Hematopoietic multipotent progenitor cell (in vitro differentiated cells): ENCODE data around the gene ITPR3. TPM values are rescaled to one million over a fixed set of nuclear protein-coding genes. Genes with fewer than 3 reads are reported as not detected.
A peak's percentile ranks its signal among the peaks of the same experiment; 100 is the strongest.

ENCODE experiments used
- DNase-seq, 3 donors: peaks; one replicate each; pipeline ENCODE4 v3.0.0-alpha.2; 2011 to 2015; ENCODE audit warnings: low read depth in 2 of 3, low spot score in 2 of 3
- total RNA-seq: library from RNA; depleted of rRNA; stranded (reverse); fragments of >200 nt; gene quantifications from one replicate; pipeline ENCODE4 v1.2.3, GENCODE V29; 2012

The ITPR3 gene
- total RNA-seq, 1 donor, result 10.5 TPM

DNA sequence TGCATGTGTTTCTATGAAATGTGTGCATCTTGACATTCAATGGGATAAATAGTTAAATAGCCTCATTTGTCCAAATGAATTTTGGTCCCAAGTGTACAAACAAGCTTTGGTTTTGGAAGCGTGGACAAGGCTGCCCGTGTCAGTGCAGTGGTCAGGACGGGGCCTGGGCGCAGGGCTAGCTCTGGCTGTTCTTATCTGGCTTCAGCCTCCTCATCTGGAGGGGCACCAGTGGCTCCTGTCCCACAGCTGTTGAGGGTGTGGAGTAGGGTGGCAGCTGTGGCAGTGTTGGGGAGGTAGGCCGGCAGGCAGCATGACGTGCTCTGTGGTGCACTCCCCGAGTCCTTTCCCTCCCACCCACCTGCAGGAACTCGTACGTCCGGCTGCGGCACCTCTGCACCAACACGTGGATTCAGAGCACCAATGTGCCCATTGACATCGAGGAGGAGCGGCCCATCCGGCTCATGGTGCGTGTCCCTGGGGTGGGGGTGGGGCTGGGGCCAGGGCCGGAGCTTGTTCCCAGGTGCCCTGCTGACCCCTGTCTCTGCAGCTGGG lies 43.5 kb downstream of the ITPR3 start:
- no peak for DNase-seq

DNA sequence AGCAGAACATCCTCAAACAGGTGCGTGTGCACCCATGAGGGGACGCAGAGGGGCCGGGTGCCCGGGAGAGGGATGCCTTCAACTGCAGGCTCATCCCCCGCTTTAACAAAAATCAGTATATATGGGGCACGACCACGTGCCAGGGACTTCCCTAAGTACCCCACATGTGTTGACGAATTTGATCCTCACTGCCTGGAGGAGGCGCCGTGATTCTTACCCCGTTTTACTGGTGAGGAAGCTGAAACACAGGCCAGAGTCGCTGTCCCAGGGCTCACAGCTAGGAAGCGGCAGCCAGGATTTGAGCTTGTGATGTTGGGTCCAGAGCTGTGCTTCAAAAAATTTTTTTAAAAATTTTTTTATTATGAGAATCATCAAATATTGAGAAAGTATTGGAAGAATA lies 44.8 kb downstream of the ITPR3 start:
- DNase-seq, result peak in 2 of 3 donors; percentile 14 to 22

DNA sequence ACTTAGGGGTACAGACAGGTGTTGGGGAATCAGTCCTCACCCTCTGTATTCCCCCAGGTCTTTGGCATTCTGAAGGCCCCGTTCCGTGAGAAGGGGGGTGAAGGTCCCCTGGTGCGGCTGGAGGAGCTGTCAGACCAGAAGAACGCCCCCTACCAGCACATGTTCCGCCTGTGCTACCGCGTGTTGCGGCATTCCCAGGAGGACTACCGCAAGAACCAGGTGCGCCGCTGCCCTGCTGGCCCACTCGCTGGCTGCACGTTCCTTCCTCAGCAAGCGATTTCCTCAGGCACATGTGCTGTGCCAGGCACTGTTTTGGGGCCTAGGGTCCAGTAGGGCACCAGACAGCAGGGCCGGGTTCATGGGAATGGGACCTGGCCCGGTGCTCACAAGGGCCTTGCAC lies 46.0 kb downstream of the ITPR3 start:
- DNase-seq, result no peak

- DNase-seq, result no peak
Observed at GRCh38 chr6:33667776-33668175, 46.7 kb downstream of the ITPR3 start.

GRCh38 chr6:33668328-33668727 lies 47.2 kb downstream of the ITPR3 start:
- no peak for DNase-seq

DNA sequence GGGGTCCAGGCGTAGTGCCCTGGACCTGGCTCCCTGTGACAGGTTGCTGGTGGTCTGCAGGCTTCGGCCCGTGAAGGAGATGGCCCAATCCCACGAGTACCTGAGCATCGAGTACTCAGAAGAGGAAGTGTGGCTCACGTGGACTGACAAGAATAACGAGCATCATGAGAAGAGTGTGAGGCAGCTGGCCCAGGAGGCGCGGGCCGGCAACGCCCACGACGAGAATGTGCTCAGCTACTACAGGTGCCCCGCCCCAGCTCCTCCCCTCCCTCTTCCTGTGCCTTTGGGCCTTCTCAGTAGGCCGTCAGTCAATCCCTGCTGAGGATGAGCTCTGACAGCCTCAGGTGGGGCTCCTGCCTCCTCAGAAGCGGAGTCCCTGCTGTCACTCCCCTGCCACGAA lies 47.8 kb downstream of the ITPR3 start:
- peak in 1 of 3 donors; percentile 28 for DNase-seq

DNA sequence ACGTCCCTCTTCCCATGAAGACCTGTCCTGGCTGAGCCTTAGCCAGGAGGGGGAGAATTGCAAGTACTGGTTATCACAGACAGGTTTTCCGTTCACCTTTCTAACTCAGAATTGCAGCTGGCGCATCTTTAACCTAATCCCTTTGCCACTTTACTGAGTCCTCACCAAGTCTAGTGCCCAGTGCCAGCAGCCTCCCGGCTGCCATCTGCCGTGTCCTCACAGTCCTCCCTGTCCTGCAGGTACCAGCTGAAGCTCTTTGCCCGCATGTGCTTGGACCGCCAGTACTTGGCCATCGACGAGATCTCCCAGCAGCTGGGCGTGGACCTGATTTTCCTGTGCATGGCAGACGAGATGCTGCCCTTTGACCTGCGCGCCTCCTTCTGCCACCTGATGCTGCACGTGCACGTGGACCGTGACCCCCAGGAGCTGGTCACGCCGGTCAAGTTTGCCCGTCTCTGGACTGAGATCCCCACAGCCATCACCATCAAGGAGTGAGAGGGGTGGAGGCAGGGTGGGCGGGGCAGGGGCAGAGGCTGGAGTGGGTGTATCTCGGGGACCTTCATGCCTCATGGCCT lies 49.1 kb downstream of the ITPR3 start:
- no peak for DNase-seq

GRCh38 chr6:33670971-33671743 lies 50.0 kb downstream of the ITPR3 start:
- no peak for DNase-seq

DNA sequence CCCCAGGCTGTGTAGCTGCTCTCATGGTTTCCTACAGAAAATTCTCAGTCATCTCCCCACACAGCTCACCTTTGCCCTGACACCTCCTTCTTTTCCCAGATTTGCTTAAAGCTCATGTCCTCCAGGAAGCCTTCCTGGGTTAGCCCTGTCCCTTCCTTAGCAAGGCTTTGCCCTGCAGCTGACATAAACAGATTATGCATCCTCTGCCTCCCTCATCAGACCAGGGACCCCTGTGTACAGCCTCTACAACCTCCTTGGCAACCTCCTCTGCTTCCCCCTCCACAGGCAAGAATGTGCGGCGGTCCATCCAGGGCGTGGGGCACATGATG lies 50.6 kb downstream of the ITPR3 start:
- DNase-seq, result no peak

GRCh38 chr6:33672808-33673207 lies 51.7 kb downstream of the ITPR3 start:
- no peak for DNase-seq

- no peak for DNase-seq
Observed at GRCh38 chr6:33673851-33674250, 52.7 kb downstream of the ITPR3 start.

DNA sequence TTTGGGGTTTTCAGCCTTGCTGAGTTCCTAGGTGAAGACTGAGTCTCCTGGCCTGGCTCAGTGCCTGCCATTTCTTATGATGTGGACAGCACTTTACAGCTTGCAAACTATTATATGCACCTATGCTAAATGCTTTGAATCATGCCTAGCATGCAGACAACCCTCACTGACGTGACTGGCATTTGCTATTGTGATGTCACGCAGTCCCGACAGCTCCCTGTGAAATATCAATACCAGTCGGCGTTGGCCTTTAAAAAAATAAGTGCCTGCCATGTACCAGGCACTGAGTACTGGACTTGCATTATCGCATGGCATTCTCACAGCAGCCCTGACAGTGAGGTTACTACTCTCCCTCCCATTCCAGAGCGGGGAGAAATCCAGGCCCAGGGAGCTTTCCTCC lies 54.8 kb downstream of the ITPR3 start:
- DNase-seq, result no peak

- DNase-seq, result no peak
Observed at GRCh38 chr6:33676416-33677142, 55.5 kb downstream of the ITPR3 start.

GRCh38 chr6:33677143-33677660 lies 56.1 kb downstream of the ITPR3 start:
- no peak for DNase-seq

GRCh38 chr6:33677689-33678088 lies 56.6 kb downstream of the ITPR3 start:
- DNase-seq, result no peak

DNA sequence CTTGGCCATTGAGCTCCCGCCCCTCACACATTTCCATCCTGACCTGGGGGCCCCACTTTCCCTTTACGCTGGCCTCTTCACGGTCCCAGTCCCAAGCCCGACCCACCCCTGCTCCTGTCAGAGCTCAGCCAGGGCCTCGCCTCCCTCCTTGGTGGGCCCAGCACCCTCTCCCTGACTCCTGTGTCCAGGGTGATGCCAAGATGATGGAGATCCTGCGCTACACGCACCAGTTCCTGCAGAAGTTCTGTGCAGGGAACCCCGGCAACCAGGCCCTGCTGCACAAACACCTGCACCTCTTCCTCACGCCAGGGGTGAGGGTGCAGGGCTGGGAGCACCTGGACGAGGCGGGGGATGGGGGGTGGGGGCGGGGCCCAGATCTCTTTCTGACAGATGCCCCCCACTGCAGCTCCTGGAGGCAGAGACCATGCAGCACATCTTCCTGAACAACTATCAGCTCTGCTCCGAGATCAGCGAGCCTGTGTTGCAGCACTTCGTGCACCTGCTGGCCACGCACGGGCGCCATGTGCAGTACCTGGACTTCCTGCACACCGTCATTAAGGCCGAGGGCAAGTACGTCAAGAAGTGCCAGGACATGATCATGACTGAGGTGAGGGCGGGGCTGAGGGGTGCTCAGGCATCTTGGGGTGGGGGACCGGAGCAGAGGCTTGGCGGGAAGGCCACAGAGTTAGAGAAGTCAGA lies 57.3 kb downstream of the ITPR3 start:
- DNase-seq, result no peak

GRCh38 chr6:33678932-33679490 lies 57.9 kb downstream of the ITPR3 start:
- no peak for DNase-seq

DNA sequence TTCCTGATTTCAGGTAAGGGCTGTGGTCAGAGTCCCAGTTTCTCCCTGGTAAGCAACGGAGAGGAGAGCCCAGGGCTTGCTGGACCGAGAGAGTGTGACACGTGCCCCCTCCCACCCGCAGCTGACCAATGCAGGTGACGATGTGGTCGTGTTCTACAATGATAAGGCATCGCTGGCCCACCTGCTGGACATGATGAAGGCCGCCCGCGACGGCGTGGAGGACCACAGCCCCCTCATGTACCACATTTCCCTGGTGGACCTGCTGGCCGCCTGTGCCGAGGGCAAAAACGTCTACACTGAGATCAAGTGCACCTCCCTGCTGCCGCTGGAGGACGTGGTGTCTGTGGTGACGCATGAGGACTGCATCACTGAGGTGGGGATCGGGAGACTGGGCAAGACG lies 58.6 kb downstream of the ITPR3 start:
- no peak for DNase-seq

DNA sequence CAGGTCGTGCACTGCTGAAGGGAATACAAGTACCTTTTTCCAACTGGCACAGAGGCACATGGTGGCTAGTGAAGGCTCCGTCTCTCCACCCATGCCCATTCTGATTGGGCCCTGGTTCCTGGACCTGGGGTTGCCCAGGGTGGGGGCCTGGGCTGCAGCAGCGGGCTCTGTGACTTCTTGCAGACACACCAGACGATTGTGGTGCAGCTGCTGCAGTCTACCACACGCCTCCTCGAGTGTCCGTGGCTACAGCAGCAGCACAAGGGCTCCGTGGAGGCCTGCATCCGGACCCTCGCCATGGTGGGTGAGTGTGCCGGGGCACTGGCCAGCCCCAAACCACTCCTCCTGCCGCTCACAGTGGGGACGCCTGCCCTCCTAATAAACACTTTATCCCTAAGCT lies 61.2 kb downstream of the ITPR3 start:
- DNase-seq, result no peak

DNA sequence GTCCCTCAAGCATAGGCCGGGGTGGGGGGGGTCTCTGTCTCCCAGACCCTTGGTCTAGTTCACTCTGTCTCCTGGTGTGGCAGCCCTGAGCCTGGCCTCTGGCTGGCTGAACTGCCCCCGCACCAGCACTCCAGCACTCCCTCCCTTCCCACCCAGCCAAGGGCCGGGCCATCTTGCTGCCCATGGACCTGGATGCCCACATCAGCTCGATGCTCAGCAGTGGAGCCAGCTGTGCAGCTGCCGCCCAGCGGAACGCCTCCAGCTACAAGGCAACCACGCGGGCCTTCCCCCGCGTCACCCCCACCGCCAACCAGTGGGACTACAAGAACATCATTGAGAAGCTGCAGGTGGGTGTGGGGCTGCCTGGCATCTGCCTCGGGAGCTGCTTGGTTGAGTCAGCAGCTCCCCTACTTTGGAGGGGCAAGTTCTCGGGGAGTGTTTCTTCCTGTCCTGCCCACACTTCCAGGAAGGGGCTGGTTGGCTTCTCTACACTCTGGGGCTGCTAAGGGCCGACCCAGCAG lies 62.0 kb downstream of the ITPR3 start:
- DNase-seq, result peak in 2 of 3 donors; percentile 33 to 44
